AG04449 (cell line): ENCODE results near the gene CCDC102B.

ENCODE experiments used
- CTCF ChIA-PET: fragments of 350-600 bp; formaldehyde crosslinking; extraction: SDS; loops from one replicate; lab custom pipeline; 2021; ENCODE audit warnings: antibody characterized with exemption; lab: Yijun Ruan, JAX
- POLR2A ChIA-PET: fragments of 400-600, 350-600 bp; formaldehyde crosslinking; extraction: SDS; loops from one replicate; lab custom pipeline; 2020; ENCODE audit warnings: antibody characterized with exemption, inconsistent platforms; lab: Yijun Ruan, JAX
- DNase-seq: peaks from one replicate; pipeline ENCODE4 v3.0.0-alpha.2; 2010; ENCODE audit warnings: low read depth, low spot score
- H3K4me3 ChIP-seq: 2 replicates; pipeline ENCODE4 v1.5.1; 2011; ENCODE audit warnings: low read depth, mild to moderate bottlenecking, control low read depth, low read length
- CTCF ChIP-seq: IDR thresholded peaks from one replicate; pipeline ENCODE4 v1.5.1; 2011; ENCODE audit warnings: mild to moderate bottlenecking, moderate library complexity, low read length, control low read depth, inconsistent platforms; ENCODE audit not compliant: insufficient read depth; ENCODE audit errors: missing control alignments

The CCDC102B gene

DNA sequence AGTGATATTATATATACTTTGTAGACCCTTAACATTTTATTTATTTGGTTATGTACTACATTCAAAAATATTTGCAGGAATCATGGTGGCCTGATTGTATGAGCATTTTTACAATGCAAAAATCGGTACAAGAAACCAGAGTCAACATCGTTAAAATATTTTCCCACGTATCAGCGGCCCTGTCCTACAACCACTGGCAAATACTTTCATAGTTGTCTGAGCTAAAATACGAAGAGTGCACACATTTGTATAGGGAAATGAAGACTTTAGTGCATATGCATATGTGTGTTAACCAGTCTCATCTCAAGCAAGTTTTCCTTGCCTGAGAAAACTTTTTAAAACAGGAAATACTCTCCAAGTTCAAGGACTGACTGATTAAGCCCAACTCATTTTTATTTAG lies 35.9 kb downstream of the CCDC102B start:
- ChIA-PET CTCF (interaction anchor here (1.0 kb wide), 1 partner anchor 71 kb away, joined by 3 read pairs; no protein-coding TSS in a partner anchor), POLR2A (no interaction called here)
- no peak overlapping the region for H3K4me3 ChIP-seq
- no peak for DNase-seq
- TF ChIP-seq CTCF = no peak

DNA sequence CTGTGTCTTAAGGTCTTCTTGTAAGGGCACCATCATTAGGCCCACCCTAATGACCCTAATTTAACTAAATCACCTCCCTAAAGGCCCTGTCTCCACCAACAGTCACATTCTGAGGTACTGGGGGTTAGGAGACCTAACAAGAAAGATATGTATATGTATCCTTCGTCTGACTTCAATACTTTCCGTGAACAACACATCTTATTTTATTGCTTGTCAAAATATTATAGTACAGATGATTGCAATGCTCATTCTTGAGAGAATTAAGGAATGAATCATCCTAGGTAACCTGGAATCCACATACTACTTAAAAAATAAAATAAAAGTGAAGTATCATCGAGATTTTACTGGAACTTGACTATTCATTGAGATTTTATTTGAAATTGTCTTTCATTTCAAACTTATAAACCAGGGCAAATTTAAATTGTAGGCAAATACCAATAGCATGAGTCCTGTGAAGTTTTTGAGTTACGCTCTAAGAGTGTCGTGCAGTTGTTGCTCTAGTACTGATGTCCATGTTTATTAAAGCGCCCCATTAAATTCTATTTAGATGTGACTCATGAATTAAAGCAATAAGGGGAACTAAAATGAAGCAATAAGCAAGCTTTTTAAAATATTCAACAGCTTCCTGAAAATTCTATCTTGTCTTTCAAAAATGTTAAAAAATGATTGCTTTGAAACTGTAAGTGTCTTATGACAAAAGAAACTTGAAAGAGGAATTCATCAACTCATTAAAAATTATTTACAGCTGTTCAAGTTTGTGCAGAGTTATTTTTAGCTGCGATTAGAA lies 40.0 kb downstream of the CCDC102B start:
- CTCF ChIA-PET = no interaction called here
- POLR2A ChIA-PET = no interaction called here
- TF ChIP-seq CTCF = no peak

GRCh38 chr18:68839701-68840100 lies 41.8 kb downstream of the CCDC102B start:
- POLR2A ChIA-PET = no interaction called here
- DNase-seq = no peak
- H3K4me3 ChIP-seq = no peak overlapping the region
- no peak for TF ChIP-seq CTCF
- CTCF ChIA-PET = no interaction called here

More for the DNA sequence above, 40.0 kb downstream of the CCDC102B start:
- H3K4me3 ChIP-seq = no peak overlapping the region
- no peak for DNase-seq

GRCh38 chr18:68840554-68841263 lies 42.8 kb downstream of the CCDC102B start:
- ChIA-PET CTCF (interaction anchor here (1.3 kb wide), 1 partner anchor 15 kb away, joined by 3 read pairs; no protein-coding TSS in a partner anchor), POLR2A (interaction anchor here (0.7 kb wide), 1 partner anchor 10 kb away, joined by 3 read pairs; no protein-coding TSS in a partner anchor)
- no peak overlapping the region for H3K4me3 ChIP-seq
- no peak for TF ChIP-seq CTCF
- DNase-seq = peak; percentile 68

DNA sequence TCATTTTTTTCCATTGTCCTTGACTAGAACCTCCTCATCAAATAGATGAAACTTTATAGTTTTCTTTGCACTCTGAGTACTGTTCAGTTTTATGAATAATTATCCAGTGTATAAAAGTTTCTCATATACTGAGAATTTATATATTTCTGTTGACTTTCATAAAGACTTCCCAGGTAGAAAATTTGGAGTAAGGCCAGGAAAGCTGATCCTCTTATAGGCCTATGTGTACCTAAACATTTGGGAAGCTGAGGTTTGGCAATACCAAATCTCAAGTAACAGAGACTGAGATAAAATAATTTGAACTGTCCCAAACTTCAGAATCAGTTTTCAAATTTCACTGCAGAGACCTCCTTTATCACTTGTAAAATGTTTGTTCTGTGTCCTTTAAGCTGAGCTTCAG lies 43.4 kb downstream of the CCDC102B start:
- TF ChIP-seq CTCF = no peak
- ChIA-PET POLR2A (no interaction called here), CTCF (interaction anchor here (1.3 to 1.8 kb wide), 2 partner anchors 10 to 14 kb away, joined by 3 to 5 read pairs; no protein-coding TSS in a partner anchor)
- no peak for DNase-seq
- H3K4me3 ChIP-seq = no peak overlapping the region

DNA sequence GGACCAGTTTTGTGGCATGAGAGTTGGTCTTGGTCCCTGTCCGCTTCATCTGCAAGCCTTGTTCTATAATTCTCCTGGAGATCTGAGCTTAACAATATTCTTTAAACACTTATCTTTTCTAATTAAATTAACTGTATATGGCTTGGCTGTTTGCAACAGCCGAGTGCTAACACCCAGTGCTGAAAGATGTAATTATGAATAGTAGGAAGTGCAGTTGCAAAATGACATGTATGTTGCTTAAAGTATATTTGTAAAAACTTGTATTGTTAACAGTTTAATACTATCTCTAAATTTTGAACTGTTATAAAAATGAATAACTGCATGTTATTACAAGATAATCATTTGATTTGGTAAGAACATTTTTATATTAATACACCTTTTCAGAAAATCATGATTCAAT lies 45.1 kb downstream of the CCDC102B start:
- no peak overlapping the region for H3K4me3 ChIP-seq
- no peak for DNase-seq
- TF ChIP-seq CTCF = no peak
- ChIA-PET CTCF (interaction anchor here (0.9 to 1.8 kb wide), 4 partner anchors 8 to 1246 kb away, joined by 3 to 5 read pairs (median 3); no protein-coding TSS in a partner anchor), POLR2A (no interaction called here)
